Mesodermal cell (in vitro differentiated cells): ENCODE results near the gene MAN1B1.

ENCODE experiments used
- H3K27ac ChIP-seq: 2 replicates; pipeline ENCODE4 v1.7.0; 2013; ENCODE audit warnings: mild to moderate bottlenecking, low read depth, low read length, moderate library complexity; ENCODE audit not compliant: severe bottlenecking
- H3K36me3 ChIP-seq: 2 replicates; pipeline ENCODE4 v1.7.1; 2013; ENCODE audit warnings: mild to moderate bottlenecking, low read length, moderate library complexity; ENCODE audit not compliant: control insufficient read depth, insufficient read depth
- H3K4me1 ChIP-seq: one replicate; pipeline ENCODE4 v1.7.1; 2013; ENCODE audit warnings: mild to moderate bottlenecking, low read length; ENCODE audit not compliant: insufficient read depth, control insufficient read depth, poor library complexity, severe bottlenecking
- H3K4me3 ChIP-seq: 2 replicates; pipeline ENCODE4 v1.7.0; 2013; ENCODE audit warnings: low read length, control low read depth, mild to moderate bottlenecking; ENCODE audit not compliant: insufficient read depth, poor library complexity, severe bottlenecking; ENCODE audit errors: extremely low read depth
- H3K9me3 ChIP-seq: 2 replicates; pipeline ENCODE4 v1.7.1; 2013; ENCODE audit warnings: mild to moderate bottlenecking, low read length, moderate library complexity; ENCODE audit not compliant: control insufficient read depth
- WGBS, 2 experiments: methylation state at CpG; one replicate each; pipeline ENCODE4 v1.1.5; 2013; ENCODE audit warnings: missing lambda C conversion rate in 2 of 2; ENCODE audit not compliant: insufficient coverage in 2 of 2; 5-methylcytosine and 5-hydroxymethylcytosine counted together

The MAN1B1 gene

DNA sequence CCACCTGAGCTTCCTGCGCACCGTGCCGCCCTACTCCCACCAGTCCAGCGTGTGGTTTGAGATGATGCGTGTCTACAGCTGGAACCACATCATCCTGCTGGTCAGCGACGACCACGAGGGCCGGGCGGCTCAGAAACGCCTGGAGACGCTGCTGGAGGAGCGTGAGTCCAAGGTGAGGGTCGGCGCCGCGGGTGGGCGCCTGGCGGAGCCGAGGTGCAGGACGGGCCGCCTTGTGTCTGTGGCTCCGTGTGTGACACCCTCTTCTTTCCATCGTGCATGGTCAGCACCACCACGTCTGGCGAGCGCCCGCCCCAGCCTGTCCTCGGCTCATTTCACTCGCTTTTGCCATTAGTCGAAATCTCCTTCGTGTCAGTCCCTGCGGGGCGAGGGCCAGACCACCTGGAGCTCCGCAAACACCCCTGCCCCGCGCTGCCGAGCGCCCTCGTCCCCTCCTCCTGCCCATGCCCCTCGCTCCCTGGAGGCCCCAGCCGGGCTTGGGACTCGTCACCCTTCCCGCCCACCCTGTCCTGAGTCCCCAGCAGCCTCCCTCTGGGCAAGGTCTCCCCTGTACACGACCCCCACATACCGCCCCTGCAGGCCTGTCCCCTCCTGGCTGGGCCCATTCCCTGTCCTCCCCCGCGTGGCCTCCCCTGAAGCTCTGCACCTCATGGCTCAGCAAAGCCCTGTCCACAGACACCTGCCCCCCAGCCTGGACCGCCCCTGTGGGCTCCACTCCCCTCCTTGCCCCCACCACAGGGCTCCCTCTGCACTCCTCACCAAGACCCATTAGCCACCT, 59.1 kb downstream of the MAN1B1 start:
- WGBS, 2 experiments = 51% methylated on average over 39 to 48 of the region's 49 CpGs
- H3K36me3 ChIP-seq = no peaks in the 10 kb centered on the region
- no peak overlapping the region for H3K4me3 ChIP-seq
- no peak overlapping the region for H3K27ac ChIP-seq
- no peaks in the 10 kb centered on the region for H3K4me1 ChIP-seq
- no peaks in the 10 kb centered on the region for H3K9me3 ChIP-seq

DNA sequence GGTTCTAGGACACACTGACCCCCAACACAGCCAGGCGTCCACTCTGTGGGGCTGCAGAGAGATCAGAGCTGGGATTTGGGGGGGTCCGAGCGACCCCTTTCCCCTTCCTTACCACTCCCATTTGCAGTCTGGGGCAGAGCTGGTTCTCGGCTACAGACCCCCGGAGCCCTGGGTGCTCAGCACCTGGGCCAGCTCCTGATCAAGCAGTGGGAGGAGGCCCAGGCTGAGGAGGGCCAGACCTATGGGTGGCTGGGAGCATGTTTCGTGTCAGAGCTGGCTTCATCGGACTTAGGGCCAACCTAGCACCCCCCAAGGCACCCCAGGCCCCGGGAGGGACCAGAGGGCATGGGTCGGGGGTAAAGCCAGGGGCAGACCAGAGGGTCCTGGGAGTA, 59.7 kb downstream of the MAN1B1 start:
- Histone ChIP-seq H3K9me3 (no peaks in the 10 kb centered on the region), H3K4me1 (no peaks in the 10 kb centered on the region), H3K27ac (no peak overlapping the region), H3K4me3 (no peak overlapping the region), H3K36me3 (no peaks in the 10 kb centered on the region)
- WGBS, 2 experiments = 83 to 100% methylated on average over 1 to 2 of the region's 9 CpGs

DNA sequence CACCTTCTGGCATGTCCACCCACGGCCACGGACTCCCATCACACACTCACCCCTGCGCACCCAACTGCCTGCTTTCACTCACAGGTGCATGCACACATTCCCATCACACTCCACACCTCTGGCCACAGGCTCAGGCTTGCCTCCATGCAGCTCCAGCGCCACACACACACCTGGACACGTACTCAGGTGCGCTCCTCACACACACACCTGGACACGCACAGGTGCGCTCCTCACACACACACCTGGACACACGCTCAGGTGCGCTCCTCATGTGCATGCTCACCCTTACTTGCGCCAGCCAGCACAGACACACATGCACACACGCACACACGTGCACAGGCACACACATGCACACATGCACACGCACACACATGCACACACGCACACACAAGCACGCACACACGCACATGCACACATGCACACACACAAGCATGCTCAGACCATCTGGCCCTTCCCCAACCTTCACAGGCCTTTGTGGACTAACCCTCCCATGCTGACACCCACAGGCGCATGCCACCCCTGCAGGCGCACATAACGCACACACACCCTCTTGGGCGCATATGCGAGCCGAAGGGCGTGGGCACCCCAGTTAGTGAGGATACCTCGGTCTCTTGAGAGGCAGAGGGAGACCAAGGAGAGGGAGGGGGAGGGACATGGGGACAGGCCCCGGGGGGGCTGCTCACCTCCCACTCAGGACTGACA, 60.5 kb downstream of the MAN1B1 start:
- Histone ChIP-seq H3K36me3 (no peaks in the 10 kb centered on the region), H3K4me3 (no peak overlapping the region), H3K27ac (no peak overlapping the region), H3K4me1 (no peaks in the 10 kb centered on the region), H3K9me3 (no peaks in the 10 kb centered on the region)
- WGBS, 2 experiments = 84 to 87% methylated on average over 16 to 19 of the region's 26 CpGs

DNA sequence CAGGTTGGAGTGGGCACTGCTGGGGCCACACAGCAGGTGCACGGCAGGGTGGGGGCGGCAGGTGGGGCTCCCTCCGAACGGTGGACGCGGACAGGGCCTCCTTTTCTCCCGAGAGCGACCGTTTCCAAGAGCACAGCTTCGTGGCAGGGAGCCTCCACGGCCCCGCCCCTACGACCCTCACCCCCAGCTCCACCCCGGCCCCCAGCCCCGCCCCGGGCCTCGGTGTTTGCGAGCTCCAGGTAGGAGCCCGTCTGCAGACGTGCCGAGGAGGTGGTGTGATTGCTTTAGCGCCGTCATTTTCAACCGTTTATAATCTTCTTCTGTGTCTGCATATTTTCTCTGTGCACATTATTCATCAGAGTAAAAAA, 61.0 kb downstream of the MAN1B1 start:
- Histone ChIP-seq H3K36me3 (no peaks in the 10 kb centered on the region), H3K4me3 (no peak overlapping the region), H3K9me3 (no peaks in the 10 kb centered on the region), H3K27ac (no peak overlapping the region), H3K4me1 (no peaks in the 10 kb centered on the region)
- WGBS, 2 experiments = 49 to 52% methylated on average over 8 to 18 of the region's 24 CpGs

DNA sequence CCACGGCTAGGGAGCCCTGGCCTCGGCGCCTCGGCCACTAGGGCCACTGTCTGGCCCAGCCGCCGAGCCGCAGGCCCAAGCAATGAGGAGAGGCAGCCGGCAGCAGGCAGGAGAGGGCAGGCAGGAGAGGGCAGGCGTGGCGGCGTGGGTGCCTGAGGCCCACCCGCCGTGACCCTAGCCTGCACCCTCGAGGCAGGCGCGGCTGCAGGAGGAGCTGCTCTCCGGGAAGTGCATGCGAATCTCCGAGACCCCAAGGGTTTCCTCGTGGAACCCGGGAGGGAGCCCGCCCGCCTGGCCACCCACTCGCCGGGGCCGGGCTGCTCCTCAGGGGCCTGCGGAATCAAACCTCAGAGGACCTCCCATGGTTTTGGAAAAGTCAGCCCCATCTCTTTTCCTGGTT, 61.5 kb downstream of the MAN1B1 start:
- Histone ChIP-seq H3K4me3 (no peak overlapping the region), H3K4me1 (no peaks in the 10 kb centered on the region), H3K9me3 (no peaks in the 10 kb centered on the region), H3K36me3 (no peaks in the 10 kb centered on the region), H3K27ac (no peak overlapping the region)
- 82 to 83% methylated on average over 27 of the region's 27 CpGs for WGBS, 2 experiments

DNA sequence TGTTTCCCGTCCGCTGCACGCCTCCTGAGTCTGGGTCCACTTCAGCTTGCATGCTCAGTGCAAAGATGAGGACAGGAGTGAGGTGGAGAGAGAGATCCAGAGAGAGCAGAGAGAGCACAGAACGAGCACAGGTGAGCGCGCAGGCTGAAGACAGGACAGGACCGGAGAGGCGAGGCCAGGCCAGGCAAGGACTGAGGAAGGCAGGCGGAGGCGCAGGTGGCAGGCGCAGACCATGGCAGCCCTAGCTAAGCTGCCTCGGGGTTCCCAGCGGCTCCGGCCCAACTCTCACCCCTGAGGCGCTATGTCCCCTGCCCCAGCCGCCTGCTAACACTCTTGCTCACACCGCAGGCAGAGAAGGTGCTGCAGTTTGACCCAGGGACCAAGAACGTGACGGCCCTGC, 61.9 kb downstream of the MAN1B1 start:
- 88% methylated on average over 18 to 19 of the region's 19 CpGs for WGBS, 2 experiments
- Histone ChIP-seq H3K27ac (no peak overlapping the region), H3K36me3 (no peaks in the 10 kb centered on the region), H3K9me3 (no peaks in the 10 kb centered on the region), H3K4me3 (no peak overlapping the region), H3K4me1 (no peaks in the 10 kb centered on the region)

DNA sequence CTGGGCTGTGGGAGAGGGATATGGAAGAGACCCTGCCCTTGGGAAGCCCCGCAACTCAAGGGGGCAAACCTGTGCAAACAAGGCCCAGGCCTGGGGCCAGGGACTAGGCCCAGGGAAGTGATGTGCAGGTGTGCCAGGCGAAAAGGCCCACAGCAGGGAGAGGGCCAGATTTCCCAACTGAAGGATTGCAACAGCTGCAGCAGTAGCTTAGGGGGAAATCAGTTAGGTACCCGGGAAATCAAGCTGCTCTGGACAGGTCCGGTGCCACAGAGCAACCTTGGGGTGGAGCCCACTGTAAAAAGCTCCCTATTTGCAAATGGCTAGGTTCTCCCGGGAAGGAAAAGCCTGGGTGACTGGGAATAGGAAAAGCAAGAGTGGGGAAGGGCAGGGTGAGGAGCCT, 62.6 kb downstream of the MAN1B1 start:
- 83 to 88% methylated on average over 4 of the region's 5 CpGs for WGBS, 2 experiments
- no peaks in the 10 kb centered on the region for H3K4me1 ChIP-seq
- no peaks in the 10 kb centered on the region for H3K9me3 ChIP-seq
- no peaks in the 10 kb centered on the region for H3K36me3 ChIP-seq
- no peak overlapping the region for H3K27ac ChIP-seq
- H3K4me3 ChIP-seq = no peak overlapping the region

DNA sequence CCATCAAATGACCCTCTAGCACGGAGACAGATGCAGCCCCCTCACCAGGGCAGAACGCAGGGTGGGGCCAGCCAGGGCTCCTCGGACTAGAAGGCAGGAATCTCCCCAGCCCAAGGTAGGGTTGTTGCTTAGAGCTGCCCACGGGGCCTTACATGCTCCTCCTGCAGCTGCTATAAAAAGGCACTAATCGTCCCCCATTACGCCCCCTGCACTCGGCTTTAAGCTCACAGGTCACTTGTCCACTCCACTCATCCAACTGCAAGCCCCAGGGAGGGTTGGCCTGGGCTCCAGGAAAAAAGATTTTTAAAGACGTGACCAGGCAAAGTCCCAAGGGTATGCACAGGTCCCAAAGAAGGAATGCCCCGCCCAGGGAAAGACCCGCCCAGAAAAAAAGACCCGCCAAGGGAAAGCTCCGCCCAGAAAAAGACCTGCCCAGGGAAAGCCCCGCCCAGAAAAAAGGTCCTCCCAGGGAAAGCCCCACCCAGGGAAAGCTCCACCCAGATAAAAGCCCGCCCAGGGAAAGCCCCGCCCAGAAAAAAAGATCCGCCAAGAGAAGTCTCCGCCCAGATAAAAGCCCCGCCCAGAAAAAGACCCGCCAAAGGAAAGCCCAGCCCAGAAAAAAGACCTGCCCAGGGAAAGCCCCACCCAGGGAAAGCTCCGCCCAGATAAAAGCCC, 63.3 kb downstream of the MAN1B1 start:
- WGBS, 2 experiments = 82 to 86% methylated on average over 14 to 19 of the region's 20 CpGs
- no peak overlapping the region for H3K4me3 ChIP-seq

DNA sequence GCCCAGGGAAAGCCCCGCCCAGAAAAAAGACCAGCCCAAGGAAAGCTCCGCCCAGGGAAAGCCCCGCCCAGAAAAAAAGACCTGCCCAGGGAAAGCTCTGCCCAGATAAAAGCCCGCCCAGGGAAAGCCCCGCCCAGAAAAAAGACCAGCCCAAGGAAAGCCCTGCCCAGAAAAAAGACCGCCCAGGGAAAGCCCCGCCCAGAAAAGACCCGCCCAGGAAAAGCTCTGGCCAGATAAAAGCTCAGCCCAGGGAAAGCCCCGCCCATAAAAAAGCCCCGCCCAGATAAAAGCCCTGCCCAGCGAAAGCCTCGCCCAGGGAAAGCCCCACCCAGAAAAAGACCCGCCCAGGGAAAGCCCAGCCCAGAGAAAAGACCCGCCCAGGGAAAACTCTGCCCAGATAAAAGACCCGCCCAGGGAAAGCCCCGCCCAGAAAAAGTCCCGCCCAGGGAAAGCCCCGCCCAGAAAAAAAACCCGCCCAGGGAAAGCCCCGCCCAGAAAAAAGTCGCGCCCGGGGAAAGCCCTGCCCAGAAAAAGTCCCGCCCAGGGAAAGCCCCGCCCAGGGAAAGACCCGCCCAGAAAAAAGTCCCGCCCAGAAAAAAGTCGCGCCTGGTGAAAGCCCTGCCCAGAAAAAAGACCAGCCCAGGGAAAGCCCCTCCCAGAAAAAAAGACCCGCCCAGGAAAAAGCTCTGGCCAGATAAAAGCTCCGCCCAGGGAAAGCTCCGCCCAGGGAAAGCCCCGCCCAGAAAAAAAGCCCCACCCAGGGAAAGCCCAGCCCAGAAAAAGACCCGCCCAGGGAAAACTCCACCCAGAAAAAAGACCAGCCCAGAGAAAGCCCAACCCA, 64.1 kb downstream of the MAN1B1 start:
- 69 to 71% methylated on average over 25 to 29 of the region's 34 CpGs for WGBS, 2 experiments
- Histone ChIP-seq H3K36me3 (no peaks in the 10 kb centered on the region), H3K4me3 (no peak overlapping the region), H3K9me3 (no peaks in the 10 kb centered on the region), H3K27ac (no peak overlapping the region), H3K4me1 (no peaks in the 10 kb centered on the region)

More for the DNA sequence above, 63.3 kb downstream of the MAN1B1 start:
- Histone ChIP-seq H3K27ac (no peak overlapping the region), H3K36me3 (no peaks in the 10 kb centered on the region), H3K9me3 (no peaks in the 10 kb centered on the region), H3K4me1 (no peaks in the 10 kb centered on the region)

DNA sequence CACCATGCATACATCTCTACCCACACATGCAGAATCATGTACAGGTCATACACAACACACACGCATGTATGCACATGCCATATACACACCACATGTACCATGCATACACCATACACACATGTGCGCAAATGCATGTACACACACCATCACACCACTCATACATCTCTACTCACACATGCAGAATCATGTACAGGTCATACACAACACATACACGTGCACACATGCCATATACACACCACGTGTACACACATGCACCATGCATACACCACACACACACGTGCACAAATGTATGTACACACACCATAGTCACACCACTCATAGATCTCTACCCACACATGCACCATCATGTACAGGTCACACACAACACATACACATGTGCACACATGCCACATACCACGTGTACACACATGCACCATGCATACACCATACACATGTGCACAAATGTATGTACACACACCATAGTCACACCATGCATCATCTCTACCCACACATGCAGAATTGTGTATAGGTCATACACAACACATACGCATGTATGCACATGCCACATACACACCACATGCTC, 66.1 kb downstream of the MAN1B1 start:
- Histone ChIP-seq H3K9me3 (no peaks in the 10 kb centered on the region), H3K27ac (no peak overlapping the region), H3K4me3 (no peak overlapping the region), H3K4me1 (no peaks in the 10 kb centered on the region), H3K36me3 (no peaks in the 10 kb centered on the region)
- WGBS, 2 experiments = 89 to 94% methylated on average over 6 to 7 of the region's 7 CpGs
